ENCODE results near the gene LRRC4C. TPM values are rescaled to one million over a fixed set of nuclear protein-coding genes. Genes with fewer than 3 reads are reported as not detected.

The LRRC4C gene
- total and polyA plus RNA-seq, 4 donors = 0.10 to 0.93 (median 0.30) TPM

- no peaks in the 10 kb centered on the region for H3K9me3 ChIP-seq (ENCODE audit: control insufficient read depth in 4 of 4, low read length in 3 of 4)
- no peak overlapping the region for H3K27ac ChIP-seq (ENCODE audit: low read depth in 1 of 2, low read length in 2 of 2)
- no peak overlapping the region for H3K4me3 ChIP-seq (ENCODE audit: low read depth in 1 of 3, low read length in 3 of 3)
- no peaks in the 10 kb centered on the region for H3K36me3 ChIP-seq (ENCODE audit: control insufficient read depth in 4 of 4, insufficient read depth in 3 of 4, low read depth in 1 of 4, low read length in 3 of 4)
- H3K4me1 ChIP-seq (ENCODE audit: control insufficient read depth in 4 of 4, insufficient read depth in 4 of 4, low read length in 3 of 4) = no peaks in the 10 kb centered on the region
- WGBS = 90% methylated on average over 5 of the region's 5 CpGs
- H3K9ac ChIP-seq (ENCODE audit: low read depth in 1 of 2, low read length in 2 of 2) = no peak overlapping the region
- no peaks in the 10 kb centered on the region for H3K27me3 ChIP-seq (ENCODE audit: control insufficient read depth in 4 of 4, insufficient read depth in 4 of 4, low read length in 3 of 4)
- no peak for DNase-seq (ENCODE audit: low spot score)
- TF ChIP-seq RXRA (IDR thresholded peaks at IDR 0.05) = no peak
- no peak for TF ChIP-seq JUND (IDR thresholded peaks at IDR 0.05)
- TF ChIP-seq GABPA (IDR thresholded peaks at IDR 0.05 in 1 of 2, conservative IDR thresholded peaks at IDR 0.05 in 1 of 2) = no peak
- no peak for TF ChIP-seq MAX (IDR thresholded peaks at IDR 0.05)
- no peak for TF ChIP-seq REST (IDR thresholded peaks at IDR 0.05)
- no peak for TF ChIP-seq RAD21 (IDR thresholded peaks at IDR 0.05)
- no peak for TF ChIP-seq HNF4G (IDR thresholded peaks at IDR 0.05)
- TF ChIP-seq FOXA2 (IDR thresholded peaks at IDR 0.05) = no peak
- TF ChIP-seq EGR1 (IDR thresholded peaks at IDR 0.05; ENCODE audit: low read depth in 2 of 2) = no peak
- no peak for TF ChIP-seq HNF4A (conservative IDR thresholded peaks at IDR 0.05)
- no peak for TF ChIP-seq CTCF (IDR thresholded peaks at IDR 0.05; ENCODE audit: low read depth, low read length, missing input control)
Measured at GRCh38 chr11:40877981-40878380, 581.5 kb downstream of the LRRC4C start.

- Histone ChIP-seq H3K9ac (ENCODE audit: low read depth in 1 of 2, low read length in 2 of 2) (no peak overlapping the region), H3K27ac (ENCODE audit: low read depth in 1 of 2, low read length in 2 of 2) (no peak overlapping the region), H3K36me3 (ENCODE audit: control insufficient read depth in 4 of 4, insufficient read depth in 3 of 4, low read depth in 1 of 4, low read length in 3 of 4) (no peaks in the 10 kb centered on the region), H3K9me3 (ENCODE audit: control insufficient read depth in 4 of 4, low read length in 3 of 4) (no peaks in the 10 kb centered on the region), H3K27me3 (ENCODE audit: control insufficient read depth in 4 of 4, insufficient read depth in 4 of 4, low read length in 3 of 4) (no peaks in the 10 kb centered on the region), H3K4me3 (ENCODE audit: low read depth in 1 of 3, low read length in 3 of 3) (no peak overlapping the region), H3K4me1 (ENCODE audit: control insufficient read depth in 4 of 4, insufficient read depth in 4 of 4, low read length in 3 of 4) (no peaks in the 10 kb centered on the region)
- DNase-seq (ENCODE audit: low spot score) = no peak
- WGBS = 80% methylated on average over 7 of the region's 7 CpGs
- TF ChIP-seq HNF4A (conservative IDR thresholded peaks at IDR 0.05) = no peak
- TF ChIP-seq HNF4G (IDR thresholded peaks at IDR 0.05) = no peak
- no peak for TF ChIP-seq ATF3 (IDR thresholded peaks at IDR 0.05)
- TF ChIP-seq NR2F2 (IDR thresholded peaks at IDR 0.05) = no peak
- TF ChIP-seq GABPA (IDR thresholded peaks at IDR 0.05 in 1 of 2, conservative IDR thresholded peaks at IDR 0.05 in 1 of 2) = no peak
- no peak for TF ChIP-seq ZBTB33 (IDR thresholded peaks at IDR 0.05)
- TF ChIP-seq MAX (IDR thresholded peaks at IDR 0.05) = no peak
- TF ChIP-seq YY1 (IDR thresholded peaks at IDR 0.05) = no peak
- TF ChIP-seq FOXA1 (IDR thresholded peaks at IDR 0.05) = no peak
- no peak for TF ChIP-seq TAF1 (conservative IDR thresholded peaks at IDR 0.05)
- no peak for TF ChIP-seq JUND (IDR thresholded peaks at IDR 0.05)
- no peak for TF ChIP-seq SP1 (IDR thresholded peaks at IDR 0.05)
- TF ChIP-seq RXRA (IDR thresholded peaks at IDR 0.05) = no peak
- no peak for TF ChIP-seq REST (IDR thresholded peaks at IDR 0.05)
- TF ChIP-seq FOXA2 (IDR thresholded peaks at IDR 0.05) = no peak
- TF ChIP-seq EGR1 (IDR thresholded peaks at IDR 0.05; ENCODE audit: low read depth in 2 of 2) = no peak
- TF ChIP-seq RAD21 (IDR thresholded peaks at IDR 0.05) = no peak
Measured at GRCh38 chr11:40877256-40877655, 582.2 kb downstream of the LRRC4C start.

Data from liver (tissue), 9 donors.